ENCODE measurements around the gene DCDC2C.
"Not testable (repeated sequence)": the region's sequence is repeated elsewhere in the genome, so short reads cannot be mapped to it uniquely, and the experiment has no call there.

Gene DCDC2C

GRCh38 chr2:3814706-3815245 lies 111.4 kb downstream of the DCDC2C start:
- Histone ChIP-seq H4K20me1 (ENCODE audit: insufficient read depth) (no peaks in the 10 kb centered on the region), H3K36me3 (ENCODE audit: insufficient read depth) (no peaks in the 10 kb centered on the region), H3K27me3 (ENCODE audit: insufficient read depth, low read depth) (no peaks in the 10 kb centered on the region), H3K4me2 (no peak overlapping the region), H2AFZ (ENCODE audit: low read depth) (no peak overlapping the region), H3K79me2 (ENCODE audit: insufficient read depth, low read depth) (no peaks in the 10 kb centered on the region), H3K9ac (no peak overlapping the region), H3K27ac (no peak overlapping the region), H3K4me1 (ENCODE audit: low read depth, poor library complexity, severe bottlenecking) (no peaks in the 10 kb centered on the region), H3K4me3 (IDR thresholded peaks at IDR 0.05; ENCODE audit: insufficient read depth, low read depth, low read length) (no peak overlapping the region)
- TF ChIP-seq CTCF (conservative IDR thresholded peaks at IDR 0.05; ENCODE audit: low read depth, low read length) = no peak

- not testable (repeated sequence) for H3K27me3 ChIP-seq (ENCODE audit: insufficient read depth, low read depth); H3K79me2 ChIP-seq (ENCODE audit: insufficient read depth, low read depth); H2AFZ ChIP-seq (ENCODE audit: low read depth); H3K9ac ChIP-seq; H3K27ac ChIP-seq; H4K20me1 ChIP-seq (ENCODE audit: insufficient read depth); H3K4me2 ChIP-seq; H3K36me3 ChIP-seq (ENCODE audit: insufficient read depth); H3K4me3 ChIP-seq (IDR thresholded peaks at IDR 0.05; ENCODE audit: insufficient read depth, low read depth, low read length); H3K4me1 ChIP-seq (ENCODE audit: low read depth, poor library complexity, severe bottlenecking)
Measured at GRCh38 chr2:3817144-3817543, 113.8 kb downstream of the DCDC2C start.

GRCh38 chr2:3823748-3824147 lies 120.4 kb downstream of the DCDC2C start:
- no peaks in the 10 kb centered on the region for H4K20me1 ChIP-seq (ENCODE audit: insufficient read depth)
- TF ChIP-seq CTCF (conservative IDR thresholded peaks at IDR 0.05; ENCODE audit: low read depth, low read length) = no peak
- no peaks in the 10 kb centered on the region for H3K36me3 ChIP-seq (ENCODE audit: insufficient read depth)
- no peak overlapping the region for H3K4me2 ChIP-seq
- no peaks in the 10 kb centered on the region for H3K79me2 ChIP-seq (ENCODE audit: insufficient read depth, low read depth)
- no peak overlapping the region for H3K4me3 ChIP-seq (IDR thresholded peaks at IDR 0.05; ENCODE audit: insufficient read depth, low read depth, low read length)
- no peak overlapping the region for H2AFZ ChIP-seq (ENCODE audit: low read depth)
- no peaks in the 10 kb centered on the region for H3K4me1 ChIP-seq (ENCODE audit: low read depth, poor library complexity, severe bottlenecking)
- no peak overlapping the region for H3K9ac ChIP-seq
- no peaks in the 10 kb centered on the region for H3K27me3 ChIP-seq (ENCODE audit: insufficient read depth, low read depth)
- H3K27ac ChIP-seq = no peak overlapping the region

- Histone ChIP-seq H4K20me1 (ENCODE audit: insufficient read depth) (no peaks in the 10 kb centered on the region), H2AFZ (ENCODE audit: low read depth) (no peak overlapping the region), H3K4me3 (IDR thresholded peaks at IDR 0.05; ENCODE audit: insufficient read depth, low read depth, low read length) (no peak overlapping the region), H3K4me2 (no peak overlapping the region), H3K27ac (no peak overlapping the region), H3K27me3 (ENCODE audit: insufficient read depth, low read depth) (no peaks in the 10 kb centered on the region), H3K36me3 (ENCODE audit: insufficient read depth) (no peaks in the 10 kb centered on the region), H3K9ac (no peak overlapping the region), H3K79me2 (ENCODE audit: insufficient read depth, low read depth) (no peaks in the 10 kb centered on the region), H3K4me1 (ENCODE audit: low read depth, poor library complexity, severe bottlenecking) (no peaks in the 10 kb centered on the region)
- TF ChIP-seq CTCF (conservative IDR thresholded peaks at IDR 0.05; ENCODE audit: low read depth, low read length) = peak; percentile 51
Measured at GRCh38 chr2:3827673-3828575, 124.5 kb downstream of the DCDC2C start.

DNA sequence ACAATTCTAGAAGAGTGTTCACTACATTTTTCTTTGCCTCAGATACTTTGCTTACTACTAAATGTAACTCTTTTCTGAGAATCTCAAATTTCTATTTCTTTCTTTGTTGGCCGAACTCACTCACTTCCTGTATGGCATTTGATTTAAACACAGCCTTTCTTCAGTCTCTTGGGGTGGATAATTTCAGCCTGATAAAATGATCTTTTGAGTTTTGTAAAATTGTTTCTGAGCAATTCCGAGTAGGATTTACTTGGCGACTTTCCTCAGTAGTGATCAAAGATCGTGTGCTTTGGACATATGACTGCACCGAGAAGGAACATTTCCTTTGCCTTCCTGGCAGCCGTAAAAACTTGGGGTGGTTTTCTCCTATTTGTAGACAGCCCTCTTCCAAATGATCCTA lies 127.4 kb downstream of the DCDC2C start:
- H3K27ac ChIP-seq = no peak overlapping the region
- no peak overlapping the region for H2AFZ ChIP-seq (ENCODE audit: low read depth)
- no peaks in the 10 kb centered on the region for H3K79me2 ChIP-seq (ENCODE audit: insufficient read depth, low read depth)
- no peak overlapping the region for H3K4me3 ChIP-seq (IDR thresholded peaks at IDR 0.05; ENCODE audit: insufficient read depth, low read depth, low read length)
- H4K20me1 ChIP-seq (ENCODE audit: insufficient read depth) = no peaks in the 10 kb centered on the region
- H3K9ac ChIP-seq = no peak overlapping the region
- no peaks in the 10 kb centered on the region for H3K36me3 ChIP-seq (ENCODE audit: insufficient read depth)
- H3K4me1 ChIP-seq (ENCODE audit: low read depth, poor library complexity, severe bottlenecking) = no peaks in the 10 kb centered on the region
- H3K27me3 ChIP-seq (ENCODE audit: insufficient read depth, low read depth) = no peaks in the 10 kb centered on the region
- TF ChIP-seq CTCF (conservative IDR thresholded peaks at IDR 0.05; ENCODE audit: low read depth, low read length) = no peak
- H3K4me2 ChIP-seq = no peak overlapping the region
